ENCODE data around the gene GHDC.
"Not testable (repeated sequence)": the region's sequence is repeated elsewhere in the genome, so short reads cannot be mapped to it uniquely, and the experiment has no call there.

GHDC gene

GRCh38 chr17:42155614-42156045 is 38.7 kb downstream of the GHDC start:
- no peaks in the 10 kb centered on the region for H3K9me3 ChIP-seq (ENCODE audit: insufficient read depth, low read length)
- peak overlapping the region; percentile 65 for H3K4me2 ChIP-seq (ENCODE audit: low read length)
- no peaks in the 10 kb centered on the region for H3K27me3 ChIP-seq (ENCODE audit: low read depth, low read length)
- peaks cover 41% of the 10 kb centered on the region for H3K79me2 ChIP-seq (ENCODE audit: low read length)
- peaks cover 12% of the 10 kb centered on the region for H4K20me1 ChIP-seq (ENCODE audit: insufficient read depth, low read length)
- H3K9ac ChIP-seq (ENCODE audit: low read length), result peak overlapping the region; percentile 32; the same call in 1 of the 2 replicates
- H3K36me3 ChIP-seq (replicated peaks; ENCODE audit: low read depth, low read length), result peaks cover 5% of the 10 kb centered on the region
- peak overlapping the region; percentile 81 for H3K4me3 ChIP-seq (ENCODE audit: low read length)
- H3K4me1 ChIP-seq (ENCODE audit: low read length), result peaks cover 13% of the 10 kb centered on the region
- H3K27ac ChIP-seq (ENCODE audit: low read length), result no peak overlapping the region
- H2AFZ ChIP-seq (ENCODE audit: low read depth, low read length), result no peak overlapping the region
- TF ChIP-seq EZH2phosphoT487 (IDR thresholded peaks at IDR 0.05; ENCODE audit: low read depth) (no peak), CTCF (IDR thresholded peaks at IDR 0.05; ENCODE audit: low read depth, low read length) (no peak)

GRCh38 chr17:42153919-42154742 is 40.2 kb downstream of the GHDC start:
- peaks cover 13% of the 10 kb centered on the region for H3K4me1 ChIP-seq (ENCODE audit: low read length)
- peaks cover 12% of the 10 kb centered on the region for H4K20me1 ChIP-seq (ENCODE audit: insufficient read depth, low read length)
- peaks cover 51% of the 10 kb centered on the region for H3K79me2 ChIP-seq (ENCODE audit: low read length)
- peak overlapping the region; percentile 96 for H3K4me2 ChIP-seq (ENCODE audit: low read length)
- no peaks in the 10 kb centered on the region for H3K9me3 ChIP-seq (ENCODE audit: insufficient read depth, low read length)
- no peak overlapping the region for H2AFZ ChIP-seq (ENCODE audit: low read depth, low read length)
- peak overlapping the region; percentile 28 for H3K27ac ChIP-seq (ENCODE audit: low read length)
- peaks cover 5% of the 10 kb centered on the region for H3K36me3 ChIP-seq (replicated peaks; ENCODE audit: low read depth, low read length)
- TF ChIP-seq EZH2phosphoT487 (IDR thresholded peaks at IDR 0.05; ENCODE audit: low read depth) (no peak), CTCF (IDR thresholded peaks at IDR 0.05; ENCODE audit: low read depth, low read length) (no peak)
- H3K9ac ChIP-seq (ENCODE audit: low read length), result peak overlapping the region; percentile 76
- peak overlapping the region; percentile 81 for H3K4me3 ChIP-seq (ENCODE audit: low read length)
- no peaks in the 10 kb centered on the region for H3K27me3 ChIP-seq (ENCODE audit: low read depth, low read length)

- Histone ChIP-seq H3K36me3 (replicated peaks; ENCODE audit: low read depth, low read length) (peaks cover 21% of the 10 kb centered on the region), H3K9me3 (ENCODE audit: insufficient read depth, low read length) (no peaks in the 10 kb centered on the region), H3K4me2 (ENCODE audit: low read length) (no peak overlapping the region), H3K27me3 (ENCODE audit: low read depth, low read length) (no peaks in the 10 kb centered on the region), H3K4me3 (ENCODE audit: low read length) (no peak overlapping the region), H3K9ac (ENCODE audit: low read length) (no peak overlapping the region), H3K4me1 (ENCODE audit: low read length) (no peaks in the 10 kb centered on the region), H2AFZ (ENCODE audit: low read depth, low read length) (no peak overlapping the region), H3K27ac (ENCODE audit: low read length) (no peak overlapping the region), H4K20me1 (ENCODE audit: insufficient read depth, low read length) (peaks cover 10% of the 10 kb centered on the region), H3K79me2 (ENCODE audit: low read length) (peaks cover 56% of the 10 kb centered on the region)
- TF ChIP-seq CTCF (IDR thresholded peaks at IDR 0.05; ENCODE audit: low read depth, low read length) (no peak), EZH2phosphoT487 (IDR thresholded peaks at IDR 0.05; ENCODE audit: low read depth) (no peak)
Observed at GRCh38 chr17:42146911-42147607, 47.2 kb downstream of the GHDC start.

- H3K4me1 ChIP-seq (ENCODE audit: low read length); H3K27me3 ChIP-seq (ENCODE audit: low read depth, low read length); H3K4me2 ChIP-seq (ENCODE audit: low read length); H3K9me3 ChIP-seq (ENCODE audit: insufficient read depth, low read length); H2AFZ ChIP-seq (ENCODE audit: low read depth, low read length); H3K4me3 ChIP-seq (ENCODE audit: low read length); H3K27ac ChIP-seq (ENCODE audit: low read length); H3K9ac ChIP-seq (ENCODE audit: low read length): not testable (repeated sequence)
- Histone ChIP-seq H3K79me2 (ENCODE audit: low read length) (peaks cover 56% of the 10 kb centered on the region), H4K20me1 (ENCODE audit: insufficient read depth, low read length) (peaks cover 25% of the 10 kb centered on the region), H3K36me3 (replicated peaks; ENCODE audit: low read depth, low read length) (peaks cover 22% of the 10 kb centered on the region)
Observed at GRCh38 chr17:42143138-42143537, 51.2 kb downstream of the GHDC start.
